NCI-H1105 treated with DMSO at 0.1 percent for 48 hours (cell line): ENCODE results near the gene UNC13C.

Source experiments
- DNase-seq: peaks from one replicate; lab custom pipeline; 2025; lab: John Stamatoyannopoulos, UW

UNC13C gene

DNA sequence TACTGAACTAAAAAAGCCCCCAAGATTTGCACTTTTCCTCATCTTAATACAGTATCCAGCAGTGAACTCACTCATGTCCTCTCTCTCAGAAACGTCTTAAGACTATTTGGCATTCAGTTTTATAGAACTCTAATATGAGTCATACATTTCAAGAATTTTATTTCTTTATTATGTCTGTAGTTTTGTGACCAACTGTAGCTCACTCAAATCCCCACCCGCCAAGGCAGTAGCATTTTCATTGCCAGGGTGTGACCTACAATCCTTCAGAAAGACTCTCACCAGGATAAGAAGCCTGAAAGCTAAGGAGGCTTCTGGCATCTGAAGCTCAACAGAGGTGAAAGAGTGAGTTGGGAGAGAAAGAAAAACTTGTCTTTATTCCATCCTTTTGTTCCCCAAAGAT is 681.4 kb downstream of the UNC13C start:
- no peak for DNase-seq

GRCh38 chr15:54660356-54660755 is 682.1 kb downstream of the UNC13C start:
- no peak for DNase-seq

- no peak for DNase-seq
Observed at GRCh38 chr15:54675241-54675640, 697.0 kb downstream of the UNC13C start.

DNA sequence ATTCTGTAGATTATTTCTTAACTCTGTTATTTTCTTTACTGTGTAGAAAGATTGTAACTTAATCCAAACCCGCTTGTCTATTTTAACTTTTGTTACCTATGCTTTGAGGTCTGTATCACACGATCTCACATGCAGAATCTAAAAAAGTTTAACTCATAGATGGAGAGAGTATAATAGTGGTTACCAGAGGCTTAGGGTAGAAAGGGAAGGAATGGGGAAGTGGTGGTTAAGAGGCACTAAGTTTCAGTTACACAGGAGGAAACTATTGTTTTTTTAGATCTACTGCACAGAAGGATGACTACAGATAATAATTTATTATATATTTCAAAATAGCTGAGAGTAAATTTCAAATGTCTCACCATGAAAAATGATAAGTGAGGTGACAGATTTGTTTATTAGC is 703.3 kb downstream of the UNC13C start:
- DNase-seq, result no peak
